NK-92 treated with Interleukin-12 subunit alpha and Interleukin-12 subunit beta, amount 100 ng/mL, for 24 hours (cell line): Measurements from ENCODE around the gene MRGPRX4.

Experiments
- DNase-seq: peaks from one replicate; lab custom pipeline; 2025; lab: John Stamatoyannopoulos, UW

The MRGPRX4 gene

GRCh38 chr11:18209058-18209457, 36.4 kb downstream of the MRGPRX4 start:
- DNase-seq: no peak

- no peak for DNase-seq
Measured at GRCh38 chr11:18221274-18221876, 48.7 kb downstream of the MRGPRX4 start.

GRCh38 chr11:18222814-18223421, 50.3 kb downstream of the MRGPRX4 start:
- no peak for DNase-seq
